ENCODE data around the gene TLL2.

TLL2 gene

GRCh38 chr10:96457341-96457740 lies 56.4 kb downstream of the TLL2 start:
- DNase-seq (ENCODE audit: low read depth) = no peak
- no peak overlapping the region for H3K4me3 ChIP-seq (ENCODE audit: low read length)
- peaks cover 26% of the 10 kb centered on the region for H3K27me3 ChIP-seq (replicated peaks; ENCODE audit: control insufficient read depth, insufficient read depth, low read length)
- H3K36me3 ChIP-seq (ENCODE audit: control insufficient read depth, insufficient read depth, low read length, severe bottlenecking) = no peaks in the 10 kb centered on the region
- H3K9me3 ChIP-seq (ENCODE audit: control insufficient read depth, low read length) = peaks cover 19% of the 10 kb centered on the region
- no peak overlapping the region for H3K9ac ChIP-seq (ENCODE audit: low read length)
- H3K4me1 ChIP-seq (ENCODE audit: control insufficient read depth, insufficient read depth, low read length) = no peaks in the 10 kb centered on the region

DNA sequence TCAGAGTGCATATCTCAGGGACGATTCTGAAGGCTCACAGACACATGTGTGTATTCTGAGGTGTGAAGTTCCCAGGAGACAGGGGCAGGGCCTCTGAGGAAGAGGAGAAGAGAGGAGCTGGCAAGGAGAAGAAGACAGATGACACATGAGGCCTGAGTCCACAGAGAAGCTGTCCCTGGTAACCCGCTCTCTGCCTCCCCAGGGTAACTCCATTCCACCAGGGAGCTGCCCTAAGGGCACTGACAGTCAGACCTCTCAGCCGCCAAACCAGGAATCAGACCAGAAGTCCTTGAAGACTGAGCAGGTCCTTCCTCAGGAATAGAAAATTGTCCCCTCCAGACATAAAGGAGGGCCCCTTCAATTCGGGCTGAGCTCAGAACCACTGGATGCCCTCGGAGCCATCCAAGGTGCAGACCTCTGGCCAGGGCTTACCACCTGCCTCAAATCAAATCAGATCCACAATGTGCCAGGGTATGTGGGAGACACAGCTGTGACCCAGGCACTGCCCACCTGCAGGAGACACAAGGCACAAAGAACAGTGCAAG lies 57.4 kb downstream of the TLL2 start:
- no peak for DNase-seq (ENCODE audit: low read depth)
- Histone ChIP-seq H3K9me3 (ENCODE audit: control insufficient read depth, low read length) (peaks cover 9% of the 10 kb centered on the region), H3K4me3 (ENCODE audit: low read length) (no peak overlapping the region), H3K9ac (ENCODE audit: low read length) (no peak overlapping the region), H3K4me1 (ENCODE audit: control insufficient read depth, insufficient read depth, low read length) (no peaks in the 10 kb centered on the region), H3K36me3 (ENCODE audit: control insufficient read depth, insufficient read depth, low read length, severe bottlenecking) (no peaks in the 10 kb centered on the region), H3K27me3 (replicated peaks; ENCODE audit: control insufficient read depth, insufficient read depth, low read length) (peaks cover 26% of the 10 kb centered on the region)

DNA sequence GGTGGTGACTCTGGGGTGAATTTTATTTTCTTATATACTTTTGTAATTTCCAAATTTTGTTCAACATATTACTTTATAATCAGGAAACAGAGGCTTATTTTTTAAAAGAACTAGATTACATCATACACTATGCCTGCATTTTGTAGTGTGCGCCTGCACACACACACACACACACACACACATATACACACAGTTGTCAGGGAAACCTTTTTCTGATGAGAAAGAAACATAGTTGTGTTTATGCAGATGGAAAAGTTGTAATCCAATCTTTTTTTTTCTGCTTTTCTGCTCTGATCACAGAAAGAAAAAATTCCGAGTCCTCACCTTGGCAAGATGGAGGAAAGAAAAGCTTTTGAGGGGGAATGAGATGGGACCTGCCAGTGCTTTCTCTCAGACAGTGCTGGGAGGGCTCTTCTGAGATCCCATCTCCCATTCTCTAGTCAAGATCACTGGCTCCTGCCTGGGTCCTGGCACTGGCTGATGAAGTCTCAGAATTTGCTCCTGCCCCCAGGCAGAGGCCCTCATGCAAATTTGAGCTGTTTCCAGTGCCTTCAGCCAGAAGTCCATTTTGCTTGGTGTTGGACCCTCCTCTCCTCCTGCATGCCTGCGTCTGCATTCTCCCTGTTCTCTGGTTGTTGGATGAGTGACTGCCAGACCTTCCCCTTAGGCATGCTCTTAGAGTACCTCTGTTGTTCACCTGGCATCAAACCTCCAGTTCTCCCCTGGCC lies 59.7 kb downstream of the TLL2 start:
- Histone ChIP-seq H3K9ac (ENCODE audit: low read length) (no peak overlapping the region), H3K9me3 (ENCODE audit: control insufficient read depth, low read length) (no peaks in the 10 kb centered on the region), H3K4me1 (ENCODE audit: control insufficient read depth, insufficient read depth, low read length) (no peaks in the 10 kb centered on the region), H3K27me3 (replicated peaks; ENCODE audit: control insufficient read depth, insufficient read depth, low read length) (peaks cover 43% of the 10 kb centered on the region), H3K36me3 (ENCODE audit: control insufficient read depth, insufficient read depth, low read length, severe bottlenecking) (no peaks in the 10 kb centered on the region), H3K4me3 (ENCODE audit: low read length) (no peak overlapping the region)
- DNase-seq (ENCODE audit: low read depth) = no peak

DNA sequence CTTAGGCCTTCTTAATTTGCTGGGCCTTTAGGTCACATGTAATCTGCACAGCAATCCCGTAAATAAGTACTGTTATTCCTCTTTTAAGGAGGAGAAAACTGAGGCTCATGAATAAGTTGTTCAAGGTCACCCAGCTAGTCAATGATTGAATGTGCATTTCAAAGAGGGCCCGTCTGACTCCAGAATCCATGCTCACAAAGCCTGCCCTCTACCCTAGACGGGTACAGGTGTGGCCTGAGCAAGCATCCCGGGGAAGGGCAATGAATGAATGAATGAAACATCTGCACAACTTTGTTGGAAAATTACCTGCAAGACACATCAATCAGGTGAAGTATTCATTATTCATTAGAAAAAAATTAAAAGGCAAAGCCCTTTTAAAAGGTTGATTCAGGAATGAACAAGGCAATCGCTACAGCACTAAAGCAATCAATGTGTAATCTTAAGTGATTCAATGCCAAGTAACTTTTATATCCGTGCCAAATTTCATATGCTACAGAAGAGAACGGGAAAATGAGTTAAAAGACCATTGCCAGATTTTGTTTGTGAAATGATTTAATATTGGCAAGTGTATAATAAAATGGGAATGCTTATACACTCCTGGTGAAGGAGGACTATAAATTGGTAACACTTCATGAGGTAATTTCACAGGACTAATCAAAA lies 61.1 kb downstream of the TLL2 start:
- Histone ChIP-seq H3K9ac (ENCODE audit: low read length) (no peak overlapping the region), H3K27me3 (replicated peaks; ENCODE audit: control insufficient read depth, insufficient read depth, low read length) (peaks cover 46% of the 10 kb centered on the region), H3K9me3 (ENCODE audit: control insufficient read depth, low read length) (no peaks in the 10 kb centered on the region), H3K4me3 (ENCODE audit: low read length) (no peak overlapping the region), H3K36me3 (ENCODE audit: control insufficient read depth, insufficient read depth, low read length, severe bottlenecking) (no peaks in the 10 kb centered on the region), H3K4me1 (ENCODE audit: control insufficient read depth, insufficient read depth, low read length) (no peaks in the 10 kb centered on the region)
- DNase-seq (ENCODE audit: low read depth) = no peak

GRCh38 chr10:96450529-96451207 lies 63.1 kb downstream of the TLL2 start:
- no peaks in the 10 kb centered on the region for H3K36me3 ChIP-seq (ENCODE audit: control insufficient read depth, insufficient read depth, low read length, severe bottlenecking)
- no peak for DNase-seq (ENCODE audit: low read depth)
- H3K9me3 ChIP-seq (ENCODE audit: control insufficient read depth, low read length) = no peaks in the 10 kb centered on the region
- peaks cover 48% of the 10 kb centered on the region for H3K27me3 ChIP-seq (replicated peaks; ENCODE audit: control insufficient read depth, insufficient read depth, low read length)
- H3K9ac ChIP-seq (ENCODE audit: low read length) = no peak overlapping the region
- no peak overlapping the region for H3K4me3 ChIP-seq (ENCODE audit: low read length)
- H3K4me1 ChIP-seq (ENCODE audit: control insufficient read depth, insufficient read depth, low read length) = no peaks in the 10 kb centered on the region

DNA sequence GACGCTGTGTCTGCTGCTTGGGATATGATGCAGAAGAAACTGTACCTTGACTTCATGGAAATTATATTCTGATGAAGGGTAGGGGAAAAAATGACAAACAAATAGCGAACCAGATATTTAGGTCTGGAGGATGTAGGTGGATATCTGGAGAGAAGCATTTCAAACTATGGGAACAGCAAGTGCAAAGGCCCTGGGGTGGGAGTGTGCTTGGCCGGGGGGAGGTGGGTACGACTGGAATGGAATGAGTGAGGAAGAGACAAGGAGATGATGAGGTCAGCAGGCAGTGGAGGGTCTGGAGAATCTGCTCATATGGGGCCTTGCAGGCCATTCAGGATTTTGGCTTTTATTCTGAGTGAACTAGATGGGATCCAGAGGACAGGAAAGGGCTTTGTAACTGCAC lies 65.2 kb downstream of the TLL2 start:
- Histone ChIP-seq H3K4me1 (ENCODE audit: control insufficient read depth, insufficient read depth, low read length) (no peaks in the 10 kb centered on the region), H3K9me3 (ENCODE audit: control insufficient read depth, low read length) (no peaks in the 10 kb centered on the region), H3K36me3 (ENCODE audit: control insufficient read depth, insufficient read depth, low read length, severe bottlenecking) (no peaks in the 10 kb centered on the region), H3K4me3 (ENCODE audit: low read length) (no peak overlapping the region), H3K9ac (ENCODE audit: low read length) (no peak overlapping the region), H3K27me3 (replicated peaks; ENCODE audit: control insufficient read depth, insufficient read depth, low read length) (peaks cover 57% of the 10 kb centered on the region)
- no peak for DNase-seq (ENCODE audit: low read depth)

- Histone ChIP-seq H3K27me3 (replicated peaks; ENCODE audit: control insufficient read depth, insufficient read depth, low read length) (peaks cover 60% of the 10 kb centered on the region), H3K4me3 (ENCODE audit: low read length) (no peak overlapping the region), H3K9me3 (ENCODE audit: control insufficient read depth, low read length) (no peaks in the 10 kb centered on the region), H3K36me3 (ENCODE audit: control insufficient read depth, insufficient read depth, low read length, severe bottlenecking) (no peaks in the 10 kb centered on the region), H3K4me1 (ENCODE audit: control insufficient read depth, insufficient read depth, low read length) (no peaks in the 10 kb centered on the region), H3K9ac (ENCODE audit: low read length) (no peak overlapping the region)
- DNase-seq (ENCODE audit: low read depth) = no peak
Observed at GRCh38 chr10:96448021-96448457, 65.7 kb downstream of the TLL2 start.

GRCh38 chr10:96446966-96447596 lies 66.6 kb downstream of the TLL2 start:
- Histone ChIP-seq H3K4me1 (ENCODE audit: control insufficient read depth, insufficient read depth, low read length) (no peaks in the 10 kb centered on the region), H3K27me3 (replicated peaks; ENCODE audit: control insufficient read depth, insufficient read depth, low read length) (peaks cover 65% of the 10 kb centered on the region), H3K9ac (ENCODE audit: low read length) (no peak overlapping the region), H3K9me3 (ENCODE audit: control insufficient read depth, low read length) (no peaks in the 10 kb centered on the region), H3K4me3 (ENCODE audit: low read length) (no peak overlapping the region), H3K36me3 (ENCODE audit: control insufficient read depth, insufficient read depth, low read length, severe bottlenecking) (no peaks in the 10 kb centered on the region)
- DNase-seq (ENCODE audit: low read depth) = no peak

- peaks cover 34% of the 10 kb centered on the region for H3K27me3 ChIP-seq (replicated peaks; ENCODE audit: control insufficient read depth, insufficient read depth, low read length)
- H3K9me3 ChIP-seq (ENCODE audit: control insufficient read depth, low read length) = peaks cover 3% of the 10 kb centered on the region
- no peak overlapping the region for H3K9ac ChIP-seq (ENCODE audit: low read length)
- DNase-seq (ENCODE audit: low read depth) = no peak
- no peak overlapping the region for H3K4me3 ChIP-seq (ENCODE audit: low read length)
- H3K4me1 ChIP-seq (ENCODE audit: control insufficient read depth, insufficient read depth, low read length) = peaks cover 9% of the 10 kb centered on the region
- no peaks in the 10 kb centered on the region for H3K36me3 ChIP-seq (ENCODE audit: control insufficient read depth, insufficient read depth, low read length, severe bottlenecking)
Observed at GRCh38 chr10:96441987-96442643, 71.6 kb downstream of the TLL2 start.

- peaks cover 27% of the 10 kb centered on the region for H3K27me3 ChIP-seq (replicated peaks; ENCODE audit: control insufficient read depth, insufficient read depth, low read length)
- no peaks in the 10 kb centered on the region for H3K36me3 ChIP-seq (ENCODE audit: control insufficient read depth, insufficient read depth, low read length, severe bottlenecking)
- H3K4me1 ChIP-seq (ENCODE audit: control insufficient read depth, insufficient read depth, low read length) = peaks cover 9% of the 10 kb centered on the region
- H3K4me3 ChIP-seq (ENCODE audit: low read length) = no peak overlapping the region
- H3K9me3 ChIP-seq (ENCODE audit: control insufficient read depth, low read length) = peaks cover 3% of the 10 kb centered on the region
- H3K9ac ChIP-seq (ENCODE audit: low read length) = no peak overlapping the region
- no peak for DNase-seq (ENCODE audit: low read depth)
Observed at GRCh38 chr10:96441322-96441885, 72.3 kb downstream of the TLL2 start.

Measured in adipocyte (in vitro differentiated cells).